HepG2 (cell line): ENCODE data around the gene MTA1. TPM values are rescaled to one million over a fixed set of nuclear protein-coding genes. Genes with fewer than 3 reads are reported as not detected.

Experiments
- DNMT3B ChIP-seq: conservative IDR thresholded peaks from 2 replicates; pipeline ENCODE4 v1.6.1; 2016; ENCODE audit warnings: missing biosample characterization, control low read depth
- GTF2F1 ChIP-seq: fragments of 150-350 bp; IDR thresholded peaks from 2 replicates; pipeline ENCODE4 v1.6.1; 2014; ENCODE audit warnings: low read length
- RFX3 ChIP-seq: IDR thresholded peaks from 2 replicates; pipeline ENCODE4 v1.6.1; 2016; ENCODE audit warnings: missing biosample characterization, missing genetic modification reagents
- SALL1 ChIP-seq: sonication (generic); formaldehyde crosslinking; IDR thresholded peaks from 2 replicates; pipeline ENCODE4 v1.8.0; 2022; ENCODE audit warnings: mild to moderate bottlenecking, missing genetic modification reagents
- ZNF180 ChIP-seq: sonication (generic); formaldehyde crosslinking; IDR thresholded peaks from 2 replicates; pipeline ENCODE4 v1.4.0; 2020; ENCODE audit warnings: low read depth, missing genetic modification reagents, borderline replicate concordance
- ZNF792 ChIP-seq: IDR thresholded peaks from 2 replicates; pipeline ENCODE4 v1.6.1; 2016
- polyA plus RNA-seq, 8 experiments: library from polyadenylated mRNA; depleted of rRNA in 3 of 8; stranded (reverse) in 7 of 8; unstranded in 1 of 8; fragments of >200 nt; fragmentation: Illumina TruSeq in 4 of 8; extraction: Trizol in 4 of 8; gene quantifications; 2 replicates each; pipeline versions ENCODE4 v1.2.1 to v1.2.3, GENCODE V29; 2011 to 2016; ENCODE audit warnings: low read depth in 4 of 8, missing spikeins in 1 of 8, mixed read lengths in 1 of 8; ENCODE audit not compliant: insufficient read depth in 1 of 8
- total RNA-seq, 5 experiments: library from RNA; depleted of rRNA; stranded (reverse); fragments of >200 nt; fragmentation: Illumina TruSeq; extraction: Trizol; gene quantifications; 2 replicates each; pipeline ENCODE4 v1.2.3, GENCODE V29; 2016; ENCODE audit warnings: low read depth in 1 of 5
- TF ChIP-seq, protein P1 (sequence below): sonication (generic); formaldehyde crosslinking; IDR thresholded peaks from 2 replicates; pipeline ENCODE4 v1.4.0; 2020; ENCODE audit warnings: missing genetic modification reagents
- TF ChIP-seq, protein P2 (sequence below): sonication (generic); formaldehyde crosslinking; IDR thresholded peaks from 2 replicates; pipeline ENCODE4 v1.4.0; 2020; ENCODE audit warnings: missing genetic modification reagents, borderline replicate concordance
- TF ChIP-seq, protein P3 (sequence below): sonication (generic); formaldehyde crosslinking; IDR thresholded peaks from 2 replicates; pipeline ENCODE4 v1.9.0; 2021; ENCODE audit warnings: mild to moderate bottlenecking, missing genetic modification reagents
- TF ChIP-seq, protein P4 (sequence below): sonication (generic); formaldehyde crosslinking; IDR thresholded peaks from 2 replicates; pipeline ENCODE4 v1.4.0; 2020; ENCODE audit warnings: mild to moderate bottlenecking, missing genetic modification reagents
- TF ChIP-seq, protein P5 (sequence below): sonication (generic); formaldehyde crosslinking; IDR thresholded peaks from 2 replicates; pipeline ENCODE4 v1.8.0; 2022; ENCODE audit warnings: mild to moderate bottlenecking, missing genetic modification reagents, borderline replicate concordance
- TF ChIP-seq, protein P6 (sequence below): sonication (generic); formaldehyde crosslinking; IDR thresholded peaks from 2 replicates; pipeline ENCODE4 v1.5.0; 2020; ENCODE audit warnings: missing genetic modification reagents, mild to moderate bottlenecking, borderline replicate concordance

The MTA1 gene
- total and polyA plus RNA-seq, 2 of the 13 experiments (the other 11 are each of a cell fraction or from before 2014, with no cell fraction given) = 35.2 to 85.8 TPM

DNA sequence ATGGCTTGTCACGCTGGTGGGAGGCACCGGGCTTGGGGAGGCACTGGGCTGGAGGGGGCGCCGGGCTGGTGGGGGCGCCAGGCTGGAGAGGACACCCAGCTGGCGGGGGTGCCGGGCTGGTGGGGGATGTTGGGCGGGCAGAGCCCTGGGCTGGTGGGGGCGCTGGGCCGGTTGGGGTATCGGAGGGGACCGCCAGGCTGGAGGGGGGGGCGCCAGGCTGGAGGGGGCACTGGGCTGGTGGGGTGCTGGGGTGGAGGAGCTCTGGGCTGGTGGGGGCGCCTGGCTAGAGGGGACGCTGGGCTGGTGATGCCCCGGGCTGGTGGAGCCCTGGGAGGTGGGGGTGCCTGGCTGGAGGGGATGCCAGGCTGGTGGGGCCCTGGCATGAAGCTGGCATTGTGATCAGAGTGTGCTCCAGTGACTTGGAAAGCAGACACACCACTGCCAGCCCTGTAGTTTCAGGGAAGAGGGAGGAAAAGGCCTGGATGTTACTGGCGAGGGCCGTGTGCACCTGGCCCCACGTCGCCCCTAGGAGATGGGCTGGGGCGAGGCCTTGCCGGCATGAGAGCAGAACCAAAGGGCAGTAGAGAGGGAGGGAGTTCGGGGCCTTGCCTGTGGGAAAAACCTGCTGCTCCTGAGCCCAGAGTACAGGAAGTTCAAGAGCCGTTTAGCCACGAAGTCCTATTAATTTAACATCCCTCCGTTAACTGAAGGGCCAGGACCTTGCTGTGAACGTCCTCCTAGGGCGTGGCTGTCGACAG is 84.5 kb downstream of the MTA1 start (continued):
- TF ChIP-seq SALL1 (CRISPR knock-in tag) (0 out of 2 replicates have a peak, but pooled peaks have one; percentile 16), ZNF792 (CRISPR knock-in tag) (peak; percentile 34; the same call in 1 of the 2 replicates), RFX3 (no peak), ZNF180 (CRISPR knock-in tag) (no peak), DNMT3B (CRISPR knock-in tag) (no peak), GTF2F1 (no peak)
- TF ChIP-seq, protein P1, sequence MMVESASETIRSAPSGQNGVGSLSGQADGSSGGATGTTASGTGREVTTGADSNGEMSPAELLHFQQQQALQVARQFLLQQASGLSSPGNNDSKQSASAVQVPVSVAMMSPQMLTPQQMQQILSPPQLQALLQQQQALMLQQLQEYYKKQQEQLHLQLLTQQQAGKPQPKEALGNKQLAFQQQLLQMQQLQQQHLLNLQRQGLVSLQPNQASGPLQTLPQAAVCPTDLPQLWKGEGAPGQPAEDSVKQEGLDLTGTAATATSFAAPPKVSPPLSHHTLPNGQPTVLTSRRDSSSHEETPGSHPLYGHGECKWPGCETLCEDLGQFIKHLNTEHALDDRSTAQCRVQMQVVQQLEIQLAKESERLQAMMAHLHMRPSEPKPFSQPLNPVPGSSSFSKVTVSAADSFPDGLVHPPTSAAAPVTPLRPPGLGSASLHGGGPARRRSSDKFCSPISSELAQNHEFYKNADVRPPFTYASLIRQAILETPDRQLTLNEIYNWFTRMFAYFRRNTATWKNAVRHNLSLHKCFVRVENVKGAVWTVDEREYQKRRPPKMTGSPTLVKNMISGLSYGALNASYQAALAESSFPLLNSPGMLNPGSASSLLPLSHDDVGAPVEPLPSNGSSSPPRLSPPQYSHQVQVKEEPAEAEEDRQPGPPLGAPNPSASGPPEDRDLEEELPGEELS (CRISPR knock-in tag) = no peak
- TF ChIP-seq, protein P2, sequence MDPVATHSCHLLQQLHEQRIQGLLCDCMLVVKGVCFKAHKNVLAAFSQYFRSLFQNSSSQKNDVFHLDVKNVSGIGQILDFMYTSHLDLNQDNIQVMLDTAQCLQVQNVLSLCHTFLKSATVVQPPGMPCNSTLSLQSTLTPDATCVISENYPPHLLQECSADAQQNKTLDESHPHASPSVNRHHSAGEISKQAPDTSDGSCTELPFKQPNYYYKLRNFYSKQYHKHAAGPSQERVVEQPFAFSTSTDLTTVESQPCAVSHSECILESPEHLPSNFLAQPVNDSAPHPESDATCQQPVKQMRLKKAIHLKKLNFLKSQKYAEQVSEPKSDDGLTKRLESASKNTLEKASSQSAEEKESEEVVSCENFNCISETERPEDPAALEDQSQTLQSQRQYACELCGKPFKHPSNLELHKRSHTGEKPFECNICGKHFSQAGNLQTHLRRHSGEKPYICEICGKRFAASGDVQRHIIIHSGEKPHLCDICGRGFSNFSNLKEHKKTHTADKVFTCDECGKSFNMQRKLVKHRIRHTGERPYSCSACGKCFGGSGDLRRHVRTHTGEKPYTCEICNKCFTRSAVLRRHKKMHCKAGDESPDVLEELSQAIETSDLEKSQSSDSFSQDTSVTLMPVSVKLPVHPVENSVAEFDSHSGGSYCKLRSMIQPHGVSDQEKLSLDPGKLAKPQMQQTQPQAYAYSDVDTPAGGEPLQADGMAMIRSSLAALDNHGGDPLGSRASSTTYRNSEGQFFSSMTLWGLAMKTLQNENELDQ (CRISPR knock-in tag) = no peak
- TF ChIP-seq, protein P3, sequence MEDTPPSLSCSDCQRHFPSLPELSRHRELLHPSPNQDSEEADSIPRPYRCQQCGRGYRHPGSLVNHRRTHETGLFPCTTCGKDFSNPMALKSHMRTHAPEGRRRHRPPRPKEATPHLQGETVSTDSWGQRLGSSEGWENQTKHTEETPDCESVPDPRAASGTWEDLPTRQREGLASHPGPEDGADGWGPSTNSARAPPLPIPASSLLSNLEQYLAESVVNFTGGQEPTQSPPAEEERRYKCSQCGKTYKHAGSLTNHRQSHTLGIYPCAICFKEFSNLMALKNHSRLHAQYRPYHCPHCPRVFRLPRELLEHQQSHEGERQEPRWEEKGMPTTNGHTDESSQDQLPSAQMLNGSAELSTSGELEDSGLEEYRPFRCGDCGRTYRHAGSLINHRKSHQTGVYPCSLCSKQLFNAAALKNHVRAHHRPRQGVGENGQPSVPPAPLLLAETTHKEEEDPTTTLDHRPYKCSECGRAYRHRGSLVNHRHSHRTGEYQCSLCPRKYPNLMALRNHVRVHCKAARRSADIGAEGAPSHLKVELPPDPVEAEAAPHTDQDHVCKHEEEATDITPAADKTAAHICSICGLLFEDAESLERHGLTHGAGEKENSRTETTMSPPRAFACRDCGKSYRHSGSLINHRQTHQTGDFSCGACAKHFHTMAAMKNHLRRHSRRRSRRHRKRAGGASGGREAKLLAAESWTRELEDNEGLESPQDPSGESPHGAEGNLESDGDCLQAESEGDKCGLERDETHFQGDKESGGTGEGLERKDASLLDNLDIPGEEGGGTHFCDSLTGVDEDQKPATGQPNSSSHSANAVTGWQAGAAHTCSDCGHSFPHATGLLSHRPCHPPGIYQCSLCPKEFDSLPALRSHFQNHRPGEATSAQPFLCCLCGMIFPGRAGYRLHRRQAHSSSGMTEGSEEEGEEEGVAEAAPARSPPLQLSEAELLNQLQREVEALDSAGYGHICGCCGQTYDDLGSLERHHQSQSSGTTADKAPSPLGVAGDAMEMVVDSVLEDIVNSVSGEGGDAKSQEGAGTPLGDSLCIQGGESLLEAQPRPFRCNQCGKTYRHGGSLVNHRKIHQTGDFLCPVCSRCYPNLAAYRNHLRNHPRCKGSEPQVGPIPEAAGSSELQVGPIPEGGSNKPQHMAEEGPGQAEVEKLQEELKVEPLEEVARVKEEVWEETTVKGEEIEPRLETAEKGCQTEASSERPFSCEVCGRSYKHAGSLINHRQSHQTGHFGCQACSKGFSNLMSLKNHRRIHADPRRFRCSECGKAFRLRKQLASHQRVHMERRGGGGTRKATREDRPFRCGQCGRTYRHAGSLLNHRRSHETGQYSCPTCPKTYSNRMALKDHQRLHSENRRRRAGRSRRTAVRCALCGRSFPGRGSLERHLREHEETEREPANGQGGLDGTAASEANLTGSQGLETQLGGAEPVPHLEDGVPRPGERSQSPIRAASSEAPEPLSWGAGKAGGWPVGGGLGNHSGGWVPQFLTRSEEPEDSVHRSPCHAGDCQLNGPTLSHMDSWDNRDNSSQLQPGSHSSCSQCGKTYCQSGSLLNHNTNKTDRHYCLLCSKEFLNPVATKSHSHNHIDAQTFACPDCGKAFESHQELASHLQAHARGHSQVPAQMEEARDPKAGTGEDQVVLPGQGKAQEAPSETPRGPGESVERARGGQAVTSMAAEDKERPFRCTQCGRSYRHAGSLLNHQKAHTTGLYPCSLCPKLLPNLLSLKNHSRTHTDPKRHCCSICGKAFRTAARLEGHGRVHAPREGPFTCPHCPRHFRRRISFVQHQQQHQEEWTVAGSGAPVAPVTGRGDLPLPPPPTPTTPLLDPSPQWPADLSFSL (CRISPR knock-in tag) = no peak
- TF ChIP-seq, protein P4, sequence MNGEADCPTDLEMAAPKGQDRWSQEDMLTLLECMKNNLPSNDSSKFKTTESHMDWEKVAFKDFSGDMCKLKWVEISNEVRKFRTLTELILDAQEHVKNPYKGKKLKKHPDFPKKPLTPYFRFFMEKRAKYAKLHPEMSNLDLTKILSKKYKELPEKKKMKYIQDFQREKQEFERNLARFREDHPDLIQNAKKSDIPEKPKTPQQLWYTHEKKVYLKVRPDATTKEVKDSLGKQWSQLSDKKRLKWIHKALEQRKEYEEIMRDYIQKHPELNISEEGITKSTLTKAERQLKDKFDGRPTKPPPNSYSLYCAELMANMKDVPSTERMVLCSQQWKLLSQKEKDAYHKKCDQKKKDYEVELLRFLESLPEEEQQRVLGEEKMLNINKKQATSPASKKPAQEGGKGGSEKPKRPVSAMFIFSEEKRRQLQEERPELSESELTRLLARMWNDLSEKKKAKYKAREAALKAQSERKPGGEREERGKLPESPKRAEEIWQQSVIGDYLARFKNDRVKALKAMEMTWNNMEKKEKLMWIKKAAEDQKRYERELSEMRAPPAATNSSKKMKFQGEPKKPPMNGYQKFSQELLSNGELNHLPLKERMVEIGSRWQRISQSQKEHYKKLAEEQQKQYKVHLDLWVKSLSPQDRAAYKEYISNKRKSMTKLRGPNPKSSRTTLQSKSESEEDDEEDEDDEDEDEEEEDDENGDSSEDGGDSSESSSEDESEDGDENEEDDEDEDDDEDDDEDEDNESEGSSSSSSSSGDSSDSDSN (CRISPR knock-in tag) = 0 out of 2 replicates have a peak, but pooled peaks have one; percentile 16
- TF ChIP-seq, protein P5, sequence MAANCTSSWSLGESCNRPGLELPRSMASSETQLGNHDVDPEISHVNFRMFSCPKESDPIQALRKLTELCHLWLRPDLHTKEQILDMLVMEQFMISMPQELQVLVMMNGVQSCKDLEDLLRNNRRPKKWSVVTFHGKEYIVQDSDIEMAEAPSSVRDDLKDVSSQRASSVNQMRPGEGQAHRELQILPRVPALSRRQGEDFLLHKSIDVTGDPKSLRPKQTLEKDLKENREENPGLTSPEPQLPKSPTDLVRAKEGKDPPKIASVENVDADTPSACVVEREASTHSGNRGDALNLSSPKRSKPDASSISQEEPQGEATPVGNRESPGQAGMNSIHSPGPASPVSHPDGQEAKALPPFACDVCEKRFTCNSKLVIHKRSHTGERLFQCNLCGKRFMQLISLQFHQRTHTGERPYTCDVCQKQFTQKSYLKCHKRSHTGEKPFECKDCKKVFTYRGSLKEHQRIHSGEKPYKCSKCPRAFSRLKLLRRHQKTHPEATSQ (CRISPR knock-in tag) = no peak
- TF ChIP-seq, protein P6, sequence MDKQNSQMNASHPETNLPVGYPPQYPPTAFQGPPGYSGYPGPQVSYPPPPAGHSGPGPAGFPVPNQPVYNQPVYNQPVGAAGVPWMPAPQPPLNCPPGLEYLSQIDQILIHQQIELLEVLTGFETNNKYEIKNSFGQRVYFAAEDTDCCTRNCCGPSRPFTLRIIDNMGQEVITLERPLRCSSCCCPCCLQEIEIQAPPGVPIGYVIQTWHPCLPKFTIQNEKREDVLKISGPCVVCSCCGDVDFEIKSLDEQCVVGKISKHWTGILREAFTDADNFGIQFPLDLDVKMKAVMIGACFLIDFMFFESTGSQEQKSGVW (CRISPR knock-in tag) = no peak
